Neutrophil (primary cell): ENCODE data around the gene CCDC34.

Experiments used
- H3K27ac ChIP-seq: fragments of 200-600 bp; sonication (generic); 2 replicates; pipeline ENCODE4 v1.5.1; 2016; ENCODE audit warnings: mild to moderate bottlenecking, moderate library complexity
- H3K27me3 ChIP-seq: fragments of 200-600 bp; sonication (generic); 2 replicates; pipeline ENCODE4 v1.6.0; 2016; ENCODE audit warnings: mild to moderate bottlenecking
- H3K36me3 ChIP-seq: fragments of 200-600 bp; sonication (generic); 2 replicates; pipeline ENCODE4 v1.5.1; 2017
- H3K4me1 ChIP-seq, 2 experiments: fragments of 200-600 bp in 1 of 2; sonication (generic) in 1 of 2; 1 replicate in 1 of 2; 2 replicates in 1 of 2; pipeline versions ENCODE4 v1.5.1 to v1.6.1; 2013 to 2016; ENCODE audit warnings: low read depth in 1 of 2, low read length in 1 of 2, mild to moderate bottlenecking in 1 of 2, moderate library complexity in 1 of 2; ENCODE audit not compliant: control insufficient read depth in 1 of 2, insufficient read depth in 1 of 2
- H3K4me3 ChIP-seq, 2 experiments: fragments of 200-600 bp in 1 of 2; sonication (generic) in 1 of 2; 1 replicate in 1 of 2; 2 replicates in 1 of 2; pipeline ENCODE4 v1.5.1; 2013 to 2016; ENCODE audit warnings: low read depth in 1 of 2, low read length in 1 of 2, mild to moderate bottlenecking in 1 of 2, moderate library complexity in 1 of 2
- H3K9me3 ChIP-seq: fragments of 200-600 bp; sonication (generic); 2 replicates; pipeline ENCODE4 v1.5.1; 2016
- TF ChIP-seq, protein P1 (sequence below): fragments of 200-600 bp; sonication (generic); IDR thresholded peaks from 2 replicates; pipeline ENCODE4 v1.5.1; 2016; ENCODE audit warnings: antibody characterized with exemption

CCDC34 gene

GRCh38 chr11:27309046-27309445 is 54.0 kb downstream of the CCDC34 start:
- H3K9me3 ChIP-seq = no peaks in the 10 kb centered on the region
- no peaks in the 10 kb centered on the region for H3K36me3 ChIP-seq
- no peaks in the 10 kb centered on the region for H3K27me3 ChIP-seq
- no peak overlapping the region for H3K27ac ChIP-seq
- no peak overlapping the region for H3K4me3 ChIP-seq
- no peaks in the 10 kb centered on the region for H3K4me1 ChIP-seq
- TF ChIP-seq, protein P1, sequence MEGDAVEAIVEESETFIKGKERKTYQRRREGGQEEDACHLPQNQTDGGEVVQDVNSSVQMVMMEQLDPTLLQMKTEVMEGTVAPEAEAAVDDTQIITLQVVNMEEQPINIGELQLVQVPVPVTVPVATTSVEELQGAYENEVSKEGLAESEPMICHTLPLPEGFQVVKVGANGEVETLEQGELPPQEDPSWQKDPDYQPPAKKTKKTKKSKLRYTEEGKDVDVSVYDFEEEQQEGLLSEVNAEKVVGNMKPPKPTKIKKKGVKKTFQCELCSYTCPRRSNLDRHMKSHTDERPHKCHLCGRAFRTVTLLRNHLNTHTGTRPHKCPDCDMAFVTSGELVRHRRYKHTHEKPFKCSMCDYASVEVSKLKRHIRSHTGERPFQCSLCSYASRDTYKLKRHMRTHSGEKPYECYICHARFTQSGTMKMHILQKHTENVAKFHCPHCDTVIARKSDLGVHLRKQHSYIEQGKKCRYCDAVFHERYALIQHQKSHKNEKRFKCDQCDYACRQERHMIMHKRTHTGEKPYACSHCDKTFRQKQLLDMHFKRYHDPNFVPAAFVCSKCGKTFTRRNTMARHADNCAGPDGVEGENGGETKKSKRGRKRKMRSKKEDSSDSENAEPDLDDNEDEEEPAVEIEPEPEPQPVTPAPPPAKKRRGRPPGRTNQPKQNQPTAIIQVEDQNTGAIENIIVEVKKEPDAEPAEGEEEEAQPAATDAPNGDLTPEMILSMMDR = no peak

- TF ChIP-seq, protein P1 = no peak
Observed at GRCh38 chr11:27307232-27307631, 55.8 kb downstream of the CCDC34 start.

DNA sequence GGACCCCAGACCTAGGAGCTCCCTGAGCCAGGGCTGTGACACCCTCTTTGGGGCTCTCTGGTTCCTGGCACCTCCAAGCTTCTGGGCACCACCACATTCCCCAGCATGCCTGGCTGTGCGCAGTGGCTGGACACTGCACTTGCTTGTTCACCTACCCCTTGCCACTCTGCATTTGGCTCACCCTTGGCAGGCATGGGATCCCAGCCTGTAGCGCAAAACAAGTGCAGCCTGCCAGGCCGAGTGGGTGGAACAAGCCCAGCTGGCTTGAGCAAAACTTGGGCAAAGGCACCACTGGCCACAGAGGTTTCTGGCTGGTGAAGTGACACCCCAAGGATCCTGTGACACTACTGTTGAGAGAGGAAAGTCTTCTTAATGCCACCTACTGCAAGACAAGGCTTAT is 57.3 kb downstream of the CCDC34 start:
- no peaks in the 10 kb centered on the region for H3K9me3 ChIP-seq

More at GRCh38 chr11:27307232-27307631, 55.8 kb downstream of the CCDC34 start:
- H3K4me1 ChIP-seq = no peaks in the 10 kb centered on the region
- H3K27me3 ChIP-seq = no peaks in the 10 kb centered on the region
- H3K4me3 ChIP-seq = no peak overlapping the region
- H3K36me3 ChIP-seq = no peaks in the 10 kb centered on the region
- no peak overlapping the region for H3K27ac ChIP-seq
- no peaks in the 10 kb centered on the region for H3K9me3 ChIP-seq

GRCh38 chr11:27304514-27304913 is 58.5 kb downstream of the CCDC34 start:
- no peak overlapping the region for H3K27ac ChIP-seq

More for the DNA sequence above, 57.3 kb downstream of the CCDC34 start:
- Histone ChIP-seq H3K27ac (no peak overlapping the region), H3K4me1 (no peaks in the 10 kb centered on the region), H3K4me3 (no peak overlapping the region), H3K36me3 (no peaks in the 10 kb centered on the region), H3K27me3 (no peaks in the 10 kb centered on the region)
- TF ChIP-seq, protein P1 = no peak

DNA sequence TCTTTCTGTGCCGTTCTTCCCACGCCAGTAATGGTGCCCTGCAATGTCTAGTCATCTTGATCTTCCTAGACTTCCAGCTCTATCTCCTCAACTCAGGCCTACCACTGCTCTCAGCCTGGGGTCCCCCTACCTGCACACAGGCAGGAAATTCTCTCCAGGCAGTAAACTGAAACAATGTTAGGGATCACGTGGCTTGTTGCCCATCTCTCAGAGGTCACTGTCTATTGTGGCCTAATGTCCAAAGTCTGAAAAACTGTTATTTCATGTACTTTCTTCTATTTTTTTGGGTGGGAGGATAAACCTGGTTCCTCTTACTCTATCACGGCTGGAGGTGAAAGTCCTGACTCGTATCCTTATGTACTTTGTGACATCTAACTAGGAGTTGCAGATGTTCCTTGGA is 59.1 kb downstream of the CCDC34 start:
- Histone ChIP-seq H3K4me3 (no peak overlapping the region), H3K9me3 (no peaks in the 10 kb centered on the region), H3K27me3 (no peaks in the 10 kb centered on the region), H3K27ac (no peak overlapping the region), H3K36me3 (no peaks in the 10 kb centered on the region), H3K4me1 (no peaks in the 10 kb centered on the region)
- TF ChIP-seq, protein P1 = no peak

More at GRCh38 chr11:27304514-27304913, 58.5 kb downstream of the CCDC34 start:
- TF ChIP-seq, protein P1 = no peak
- H3K4me1 ChIP-seq = no peaks in the 10 kb centered on the region
- no peaks in the 10 kb centered on the region for H3K9me3 ChIP-seq
- H3K27me3 ChIP-seq = no peaks in the 10 kb centered on the region
- H3K4me3 ChIP-seq = no peak overlapping the region
- H3K36me3 ChIP-seq = no peaks in the 10 kb centered on the region

GRCh38 chr11:27300974-27301373 is 62.0 kb downstream of the CCDC34 start:
- Histone ChIP-seq H3K4me3 (no peak overlapping the region), H3K4me1 (no peaks in the 10 kb centered on the region), H3K36me3 (no peaks in the 10 kb centered on the region), H3K27me3 (no peaks in the 10 kb centered on the region), H3K9me3 (no peaks in the 10 kb centered on the region), H3K27ac (no peak overlapping the region)
- TF ChIP-seq, protein P1 = no peak
